AG04449 (cell line): ENCODE measurements around the gene CMTM1.

Experiments
- CTCF ChIA-PET: fragments of 350-600 bp; formaldehyde crosslinking; extraction: SDS; loops from one replicate; lab custom pipeline; 2021; ENCODE audit warnings: antibody characterized with exemption; lab: Yijun Ruan, JAX
- POLR2A ChIA-PET: fragments of 400-600, 350-600 bp; formaldehyde crosslinking; extraction: SDS; loops from one replicate; lab custom pipeline; 2020; ENCODE audit warnings: antibody characterized with exemption, inconsistent platforms; lab: Yijun Ruan, JAX
- DNase-seq: peaks from one replicate; pipeline ENCODE4 v3.0.0-alpha.2; 2010; ENCODE audit warnings: low read depth, low spot score
- H3K4me3 ChIP-seq: 2 replicates; pipeline ENCODE4 v1.5.1; 2011; ENCODE audit warnings: low read depth, mild to moderate bottlenecking, control low read depth, low read length
- CTCF ChIP-seq: IDR thresholded peaks from one replicate; pipeline ENCODE4 v1.5.1; 2011; ENCODE audit warnings: mild to moderate bottlenecking, moderate library complexity, low read length, control low read depth, inconsistent platforms; ENCODE audit not compliant: insufficient read depth; ENCODE audit errors: missing control alignments

The CMTM1 gene

GRCh38 chr16:66520406-66521170 lies 45.7 kb upstream of the CMTM1 start:
- ChIA-PET POLR2A (no interaction called here), CTCF (interaction anchor here (0.6 to 2.0 kb wide), 3 partner anchors 8 to 115 kb away, joined by 3 to 5 read pairs (median 3); no protein-coding TSS in a partner anchor)
- no peak overlapping the region for H3K4me3 ChIP-seq
- no peak for DNase-seq
- TF ChIP-seq CTCF, result no peak

GRCh38 chr16:66521252-66521713 lies 45.0 kb upstream of the CMTM1 start:
- DNase-seq, result no peak
- ChIA-PET CTCF (interaction anchor here (0.9 to 2.0 kb wide), 4 partner anchors 9 to 115 kb away, joined by 3 to 5 read pairs (median 3); no protein-coding TSS in a partner anchor), POLR2A (no interaction called here)
- no peak overlapping the region for H3K4me3 ChIP-seq
- no peak for TF ChIP-seq CTCF

GRCh38 chr16:66521951-66522771 lies 44.1 kb upstream of the CMTM1 start:
- ChIA-PET CTCF (interaction anchor here (0.9 to 2.0 kb wide), 5 partner anchors 10 to 115 kb away, joined by 3 to 5 read pairs (median 3); no protein-coding TSS in a partner anchor), POLR2A (interaction anchor here (1.0 kb wide), 1 partner anchor 10 kb away, joined by 4 read pairs; no protein-coding TSS in a partner anchor)
- TF ChIP-seq CTCF, result no peak
- H3K4me3 ChIP-seq, result no peak overlapping the region
- no peak for DNase-seq

GRCh38 chr16:66522816-66523590 lies 43.2 kb upstream of the CMTM1 start:
- ChIA-PET CTCF (interaction anchor here (1.1 to 1.3 kb wide), 3 partner anchors 25 to 129 kb away, joined by 3 read pairs; no protein-coding TSS in a partner anchor), POLR2A (no interaction called here)
- DNase-seq, result no peak
- TF ChIP-seq CTCF, result no peak
- H3K4me3 ChIP-seq, result no peak overlapping the region

GRCh38 chr16:66523861-66524354 lies 42.3 kb upstream of the CMTM1 start:
- ChIA-PET CTCF (interaction anchor here (1.2 kb wide), 1 partner anchor 128 kb away, joined by 3 read pairs; no protein-coding TSS in a partner anchor), POLR2A (no interaction called here)
- no peak for TF ChIP-seq CTCF

More at GRCh38 chr16:66523861-66524354, 42.3 kb upstream of the CMTM1 start:
- DNase-seq, result no peak
- no peak overlapping the region for H3K4me3 ChIP-seq
